ENCODE results near the gene CACFD1. TPM values are rescaled to one million over a fixed set of nuclear protein-coding genes. Genes with fewer than 3 reads are reported as not detected.

CACFD1 gene
- total RNA-seq, 1 experiment from 2014 or later, result 22.5 TPM

- TF ChIP-seq MYBL2 (CRISPR knock-in tag; IDR thresholded peaks at IDR 0.05), result no peak
- TF ChIP-seq SMAD4 (CRISPR knock-in tag; IDR thresholded peaks at IDR 0.05), result no peak
- TF ChIP-seq PRDM15 (CRISPR knock-in tag; IDR thresholded peaks at IDR 0.05), result no peak
- TF ChIP-seq TEAD4 (CRISPR knock-in tag; IDR thresholded peaks at IDR 0.05), result no peak
Observed at GRCh38 chr9:133506653-133507038, 46.9 kb downstream of the CACFD1 start (continued).

GRCh38 chr9:133507246-133507965, 47.6 kb downstream of the CACFD1 start:
- CTCF ChIA-PET, result no interaction called here
- Mint-ChIP-seq H3K4me3 (no peak overlapping the region), H3K27ac (no peak overlapping the region), H3K36me3 (peaks cover 3% of the 10 kb centered on the region; the same call in 1 of the 2 replicates), H3K27me3 (ENCODE audit: low read depth) (peaks cover 2% of the 10 kb centered on the region), H3K9me3 (peaks cover 12% of the 10 kb centered on the region), H3K4me1 (peaks cover 10% of the 10 kb centered on the region)
- DNase-seq (ENCODE audit: low spot score) (no peak), ATAC-seq (no peak)
- no peak for TF ChIP-seq AFF4 (CRISPR knock-in tag; IDR thresholded peaks at IDR 0.05; ENCODE audit: borderline replicate concordance)
- no peak for TF ChIP-seq STAT6 (CRISPR knock-in tag; conservative IDR thresholded peaks at IDR 0.05; ENCODE audit: low read depth)
- no peak for TF ChIP-seq NFATC4 (CRISPR knock-in tag; IDR thresholded peaks at IDR 0.05)
- no peak for TF ChIP-seq SMAD3 (CRISPR knock-in tag; IDR thresholded peaks at IDR 0.05; ENCODE audit: borderline replicate concordance)
- TF ChIP-seq GABPB1 (CRISPR knock-in tag; IDR thresholded peaks at IDR 0.05), result no peak
- TF ChIP-seq ZNF416 (CRISPR knock-in tag; IDR thresholded peaks at IDR 0.05), result no peak
- no peak for TF ChIP-seq ATF6 (CRISPR knock-in tag; IDR thresholded peaks at IDR 0.05)
- no peak for TF ChIP-seq ZMAT4 (CRISPR knock-in tag; IDR thresholded peaks at IDR 0.05)
- no peak for TF ChIP-seq EMX1 (CRISPR knock-in tag; IDR thresholded peaks at IDR 0.05)
- TF ChIP-seq SOX15 (CRISPR knock-in tag; IDR thresholded peaks at IDR 0.05), result no peak
- POLR2A ChIA-PET, result no interaction called here

All from WTC11 (cell line).